IMR-90 (cell line): ENCODE measurements around the gene NPTX1. TPM values are rescaled to one million over a fixed set of nuclear protein-coding genes. Genes with fewer than 3 reads are reported as not detected.

Experiments
- ATAC-seq: fragments of 200-7000 bp; cut with Tn5 transposase; 2 replicates; pipeline ENCODE4 v1.9.1; 2020; ENCODE audit warnings: low read depth, mild to moderate bottlenecking, moderate library complexity
- BruUV-seq: library from RNA; stranded (reverse); fragments of 400-500 nt; replicated peaks from 2 replicates; lab custom pipeline; 2021; lab: Mats Ljungman, UMichigan
- CTCF ChIA-PET: fragments of 300-600 bp; formaldehyde crosslinking; extraction: SDS; loops from one replicate; lab custom pipeline; 2021; ENCODE audit warnings: antibody characterized with exemption; lab: Yijun Ruan, JAX
- POLR2A ChIA-PET: fragments of 300-600 bp; sonication (Branson Sonifier 250); formaldehyde crosslinking; loops from one replicate; lab custom pipeline; 2022; ENCODE audit warnings: antibody characterized with exemption; ENCODE audit not compliant: unreplicated experiment; lab: Charles Lee
- DNase-seq: peaks from one replicate; pipeline ENCODE4 v3.0.0; 2013
- H2AFZ ChIP-seq: replicated peaks from 2 replicates; pipeline ENCODE3; 2013; ENCODE audit warnings: low read length, mild to moderate bottlenecking; ENCODE audit not compliant: poor library complexity
- H2AK5ac ChIP-seq: 2 replicates; pipeline ENCODE4 v1.6.1; 2013; ENCODE audit warnings: low read depth, low read length, inconsistent platforms
- H2AK9ac ChIP-seq: replicated peaks from 2 replicates; pipeline ENCODE3; 2013; ENCODE audit warnings: mild to moderate bottlenecking, low read depth, low read length, moderate library complexity; ENCODE audit not compliant: poor library complexity
- H2BK120ac ChIP-seq: 2 replicates; pipeline ENCODE4 v1.6.1; 2013; ENCODE audit warnings: low read depth, low read length, inconsistent platforms
- H2BK15ac ChIP-seq: 3 replicates; pipeline ENCODE4 v1.6.1; 2013; ENCODE audit warnings: low read depth, low read length, inconsistent platforms
- H2BK20ac ChIP-seq: 2 replicates; pipeline ENCODE4 v1.6.1; 2013; ENCODE audit warnings: low read depth, mild to moderate bottlenecking, inconsistent platforms, low read length, moderate library complexity
- H2BK5ac ChIP-seq: 2 replicates; pipeline ENCODE4 v1.6.1; 2013; ENCODE audit warnings: mild to moderate bottlenecking, low read depth, low read length, inconsistent platforms; ENCODE audit not compliant: poor library complexity, severe bottlenecking
- H3K14ac ChIP-seq: replicated peaks from 2 replicates; pipeline ENCODE4 v1.6.1; 2013; ENCODE audit warnings: low read depth, low read length, inconsistent platforms
- H3K18ac ChIP-seq: 2 replicates; pipeline ENCODE4 v1.6.1; 2013; ENCODE audit warnings: low read depth, low read length, control low read depth
- H3K23ac ChIP-seq: 2 replicates; pipeline ENCODE4 v1.6.1; 2013; ENCODE audit warnings: low read depth, low read length, inconsistent platforms
- H3K27ac ChIP-seq: 2 replicates; pipeline ENCODE4 v1.5.1; 2013; ENCODE audit warnings: mild to moderate bottlenecking, control low read depth, low read length; ENCODE audit not compliant: insufficient read depth
- H3K27me3 ChIP-seq: 2 replicates; pipeline ENCODE4 v1.6.1; 2013; ENCODE audit warnings: low read length; ENCODE audit not compliant: control insufficient read depth, insufficient read depth
- H3K36me3 ChIP-seq: 2 replicates; pipeline ENCODE4 v1.6.1; 2013; ENCODE audit warnings: low read length, mixed read lengths; ENCODE audit not compliant: control insufficient read depth, insufficient read depth
- H3K4ac ChIP-seq: 2 replicates; pipeline ENCODE4 v1.6.1; 2013; ENCODE audit warnings: low read depth, low read length, inconsistent platforms
- H3K4me1 ChIP-seq: 2 replicates; pipeline ENCODE4 v1.6.1; 2013; ENCODE audit warnings: low read length, mixed read lengths; ENCODE audit not compliant: control insufficient read depth, insufficient read depth
- H3K4me2 ChIP-seq: 2 replicates; pipeline ENCODE4 v1.6.1; 2013; ENCODE audit warnings: low read depth, mild to moderate bottlenecking, control low read depth, low read length, moderate library complexity
- H3K4me3 ChIP-seq: 2 replicates; pipeline ENCODE4 v1.5.1; 2013; ENCODE audit warnings: low read depth, mild to moderate bottlenecking, control low read depth, low read length, moderate library complexity; ENCODE audit not compliant: insufficient read depth
- H3K56ac ChIP-seq: 2 replicates; pipeline ENCODE4 v1.6.1; 2013; ENCODE audit warnings: low read length, inconsistent platforms; ENCODE audit not compliant: insufficient read depth; ENCODE audit errors: extremely low read depth
- H3K79me1 ChIP-seq, 2 experiments: 2 replicates each; pipeline ENCODE4 v1.6.1; 2013; ENCODE audit warnings: low read length in 2 of 2, inconsistent platforms in 1 of 2, low read depth in 1 of 2
- H3K9ac ChIP-seq: 2 replicates; pipeline ENCODE4 v1.6.1; 2013; ENCODE audit warnings: low read depth, low read length, control low read depth
- H3K9me1 ChIP-seq: 2 replicates; pipeline ENCODE4 v1.6.1; 2013; ENCODE audit warnings: low read length, inconsistent platforms; ENCODE audit not compliant: insufficient read depth
- H3K9me3 ChIP-seq: 2 replicates; pipeline ENCODE4 v1.6.1; 2013; ENCODE audit warnings: low read length; ENCODE audit not compliant: control insufficient read depth, insufficient read depth
- H4K20me1 ChIP-seq: 2 replicates; pipeline ENCODE4 v1.6.1; 2013; ENCODE audit warnings: low read length, inconsistent platforms; ENCODE audit not compliant: insufficient read depth
- H4K5ac ChIP-seq: 2 replicates; pipeline ENCODE4 v1.6.1; 2013; ENCODE audit warnings: mild to moderate bottlenecking, low read depth, low read length, control low read depth
- H4K8ac ChIP-seq, 2 experiments: 2 replicates each; pipeline ENCODE4 v1.6.1; 2013; ENCODE audit warnings: low read depth in 2 of 2, low read length in 2 of 2, control low read depth in 1 of 2, inconsistent platforms in 1 of 2
- H4K91ac ChIP-seq: 2 replicates; pipeline ENCODE4 v1.6.1; 2013; ENCODE audit warnings: low read depth, low read length, inconsistent platforms; ENCODE audit not compliant: insufficient read depth
- BHLHE40 ChIP-seq: fragments of 150-350 bp; IDR thresholded peaks from 2 replicates; pipeline ENCODE4 v1.6.1; 2016; ENCODE audit warnings: mild to moderate bottlenecking, low read depth, low read length
- CEBPB ChIP-seq: IDR thresholded peaks from 2 replicates; pipeline ENCODE4 v1.6.1; 2012; ENCODE audit warnings: low read depth, low read length, improper control_type of control experiment
- CHD1 ChIP-seq: IDR thresholded peaks from 2 replicates; pipeline ENCODE4 v1.6.1; 2012; ENCODE audit warnings: low read depth, low read length, improper control_type of control experiment
- MAZ ChIP-seq: IDR thresholded peaks from 2 replicates; pipeline ENCODE4 v1.6.1; 2012; ENCODE audit warnings: low read depth, mild to moderate bottlenecking, low read length, improper control_type of control experiment, moderate library complexity, borderline replicate concordance
- MXI1 ChIP-seq: IDR thresholded peaks from 2 replicates; pipeline ENCODE4 v1.6.1; 2012; ENCODE audit warnings: low read depth, mild to moderate bottlenecking, low read length, moderate library complexity, borderline replicate concordance
- NFE2L2 ChIP-seq: fragments of 150-350 bp; IDR thresholded peaks from 2 replicates; pipeline ENCODE4 v1.6.1; 2016; ENCODE audit warnings: low read depth, mild to moderate bottlenecking, low read length
- RAD21 ChIP-seq: IDR thresholded peaks from 2 replicates; pipeline ENCODE4 v1.6.1; 2012; ENCODE audit warnings: low read length, improper control_type of control experiment
- RCOR1 ChIP-seq: IDR thresholded peaks from 2 replicates; pipeline ENCODE4 v1.6.1; 2012; ENCODE audit warnings: mild to moderate bottlenecking, low read length, improper control_type of control experiment; ENCODE audit not compliant: insufficient replicate concordance
- SMC3 ChIP-seq: fragments of 150-350 bp; IDR thresholded peaks from 2 replicates; pipeline ENCODE4 v1.6.1; 2016; ENCODE audit warnings: low read depth, mild to moderate bottlenecking, antibody characterized with exemption, low read length, moderate library complexity
- USF2 ChIP-seq: fragments of 150-350 bp; IDR thresholded peaks from 2 replicates; pipeline ENCODE4 v1.6.1; 2017; ENCODE audit warnings: mild to moderate bottlenecking, antibody characterized with exemption, low read length, low read depth
- WGBS, 2 experiments: methylation state at CpG; one replicate each; pipeline versions ENCODE4 v1.1.5 to v1.1.7; 2013; ENCODE audit warnings: missing lambda C conversion rate in 2 of 2; ENCODE audit not compliant: insufficient read length in 1 of 2; ENCODE audit errors: extremely low coverage in 2 of 2; 5-methylcytosine and 5-hydroxymethylcytosine counted together
- dilution Hi-C: fragments of 300-500 bp; cut with HindIII; formaldehyde crosslinking; loops from one replicate; pipeline ENCODE4 v1.14.3; 2018; ENCODE audit warnings: low sequenced_read_pairs; ENCODE audit not compliant: unreplicated experiment
- in situ Hi-C: fragments of 300-500 bp; cut with MboI; formaldehyde crosslinking; loops from 3 replicates; pipeline ENCODE4 v1.14.3; 2019; ENCODE audit warnings: low sequenced_read_pairs, inconsistent platforms, mixed read lengths
- intact Hi-C: fragments of 100-400 bp; cut with micrococcal nuclease; formaldehyde crosslinking; loops from 2 replicates; pipeline ENCODE4 v1.10.0; 2022
- polyA plus RNA-seq, 3 experiments: library from polyadenylated mRNA; depleted of rRNA; stranded (reverse); fragments of >200 nt; gene quantifications; 2 replicates each; pipeline ENCODE4 v1.2.3, GENCODE V29; 2012; ENCODE audit warnings: low replicate concordance in 1 of 3
- total RNA-seq: library from RNA; depleted of rRNA; stranded (reverse); fragments of >200 nt; gene quantifications from 2 replicates; pipeline ENCODE4 v1.2.3, GENCODE V29; 2012

NPTX1 gene
- total and polyA plus RNA-seq, 2 of the 4 experiments (the other 2 are of a cell fraction) = 20.8 to 39.5 TPM

DNA sequence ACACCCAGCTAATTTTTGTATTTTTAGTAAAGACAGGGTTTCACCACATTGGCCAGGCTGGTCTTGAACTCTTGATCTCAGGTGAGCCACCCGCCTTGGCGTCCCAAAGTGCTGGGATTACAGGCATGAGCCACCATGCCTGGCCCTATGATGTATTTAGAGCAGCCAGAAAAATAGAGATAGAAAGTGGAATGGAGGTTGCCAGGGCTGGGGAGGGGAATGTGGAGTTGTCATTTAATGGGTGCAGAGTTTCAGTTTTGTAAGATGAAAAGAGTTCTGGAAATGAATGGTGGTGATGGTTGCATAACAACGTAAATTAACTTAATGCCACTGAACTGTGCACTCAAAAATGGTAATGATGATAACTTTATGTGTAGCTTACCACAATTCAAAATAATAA lies 31.6 kb upstream of the NPTX1 start:
- Histone ChIP-seq H3K79me1 (0 out of 4 replicates have a peak, but pooled peaks cover 0 to 5% of the 10 kb centered on the region in 2 experiments), H3K9ac (no peak overlapping the region), H3K4ac (no peak overlapping the region), H3K9me3 (no peaks in the 10 kb centered on the region), H4K5ac (no peak overlapping the region), H3K36me3 (no peaks in the 10 kb centered on the region), H2BK120ac (no peak overlapping the region), H2AFZ (no peak overlapping the region), H3K23ac (no peak overlapping the region), H2AK9ac (no peak overlapping the region), H3K9me1 (peaks cover 22% of the 10 kb centered on the region), H2AK5ac (no peak overlapping the region), H3K27me3 (no peaks in the 10 kb centered on the region; the same call in 1 of the 2 replicates), H4K8ac (no peak overlapping the region), H3K4me3 (no peak overlapping the region), H3K27ac (no peak overlapping the region), H2BK5ac (no peak overlapping the region), H2BK20ac (no peak overlapping the region), H3K18ac (no peak overlapping the region), H3K56ac (no peak overlapping the region), H3K4me1 (peaks cover 7% of the 10 kb centered on the region), H3K14ac (no peak overlapping the region), H4K20me1 (0 out of 2 replicates have a peak, but pooled peaks cover 6% of the 10 kb centered on the region), H2BK15ac (no peak overlapping the region), H3K4me2 (no peak overlapping the region), H4K91ac (no peak overlapping the region)
- ATAC-seq (no peak), DNase-seq (no peak)
- WGBS, 2 experiments = no CpG with 5 or more reads among the region's 3 CpGs
- dilution Hi-C loops = no loop called here
- no TSS peak for BruUV-seq
- in situ Hi-C loops = no loop called here
- ChIA-PET POLR2A (no interaction called here), CTCF (no interaction called here)
- intact Hi-C loops = no loop called here
- no peak for TF ChIP-seq MAZ
- no peak for TF ChIP-seq SMC3
- TF ChIP-seq RAD21 = no peak
- no peak for TF ChIP-seq CEBPB
- no peak for TF ChIP-seq BHLHE40
- no peak for TF ChIP-seq MXI1
- no peak for TF ChIP-seq USF2
- no peak for TF ChIP-seq RCOR1
- no peak for TF ChIP-seq NFE2L2
- TF ChIP-seq CHD1 = no peak
